Measurements from ENCODE around the gene BLOC1S1. TPM values are rescaled to one million over a fixed set of nuclear protein-coding genes. Genes with fewer than 3 reads are reported as not detected.

Gene BLOC1S1
- total and polyA plus RNA-seq, 12 donors: 68.3 to 515 (median 105) TPM

- intact Hi-C loops (cut with DNase I): loop anchor here in 8 of 10 donors (1.0 to 10.0 kb wide), 14 partner anchors 57 to 376 kb away; partner anchors contain the start of genes DGKA (in 1 of the 8), ORMDL2 (in 1 of the 8), RPL41 (in 1 of the 8) and RPS26 (in 1 of the 8)
Observed at GRCh38 chr12:55739025-55739378, 23.2 kb downstream of the BLOC1S1 start.

GRCh38 chr12:55741931-55742680, 26.3 kb downstream of the BLOC1S1 start:
- no peak for ATAC-seq
- intact Hi-C loops (cut with DNase I): loop anchor here in 7 of 10 donors (1.0 to 10.0 kb wide), 8 partner anchors 53 to 373 kb away; partner anchors contain the start of genes DGKA (in 1 of the 7), ORMDL2 (in 1 of the 7), RPL41 (in 1 of the 7) and RPS26 (in 1 of the 7)
- peaks cover 8 to 57% (median 46%) of the 10 kb centered on the region in 9 donors for H3K4me1 ChIP-seq
- H3K27ac ChIP-seq: peak overlapping the region in 5 of 10 donors; percentile 36 to 56 (median 51)
- H3K9me3 ChIP-seq: no peaks in the 10 kb centered on the region
- H3K4me3 ChIP-seq: peak overlapping the region in 7 of 10 donors; percentile 66 to 90 (median 73)
- H3K27me3 ChIP-seq: peaks cover 0 to 11% (median 0%) of the 10 kb centered on the region in 7 donors
- TF ChIP-seq, protein P1, sequence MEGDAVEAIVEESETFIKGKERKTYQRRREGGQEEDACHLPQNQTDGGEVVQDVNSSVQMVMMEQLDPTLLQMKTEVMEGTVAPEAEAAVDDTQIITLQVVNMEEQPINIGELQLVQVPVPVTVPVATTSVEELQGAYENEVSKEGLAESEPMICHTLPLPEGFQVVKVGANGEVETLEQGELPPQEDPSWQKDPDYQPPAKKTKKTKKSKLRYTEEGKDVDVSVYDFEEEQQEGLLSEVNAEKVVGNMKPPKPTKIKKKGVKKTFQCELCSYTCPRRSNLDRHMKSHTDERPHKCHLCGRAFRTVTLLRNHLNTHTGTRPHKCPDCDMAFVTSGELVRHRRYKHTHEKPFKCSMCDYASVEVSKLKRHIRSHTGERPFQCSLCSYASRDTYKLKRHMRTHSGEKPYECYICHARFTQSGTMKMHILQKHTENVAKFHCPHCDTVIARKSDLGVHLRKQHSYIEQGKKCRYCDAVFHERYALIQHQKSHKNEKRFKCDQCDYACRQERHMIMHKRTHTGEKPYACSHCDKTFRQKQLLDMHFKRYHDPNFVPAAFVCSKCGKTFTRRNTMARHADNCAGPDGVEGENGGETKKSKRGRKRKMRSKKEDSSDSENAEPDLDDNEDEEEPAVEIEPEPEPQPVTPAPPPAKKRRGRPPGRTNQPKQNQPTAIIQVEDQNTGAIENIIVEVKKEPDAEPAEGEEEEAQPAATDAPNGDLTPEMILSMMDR (IDR thresholded peaks at IDR 0.05): no peak
- no peaks in the 10 kb centered on the region for H3K36me3 ChIP-seq
- 18 to 31% methylated on average over 3 of the region's 3 CpGs for WGBS, 2 donors
- no peak for DNase-seq

More at GRCh38 chr12:55739025-55739378, 23.2 kb downstream of the BLOC1S1 start:
- ATAC-seq (no peak), DNase-seq (no peak)
- 81 to 89% methylated on average over 2 of the region's 2 CpGs for WGBS, 2 donors
- Histone ChIP-seq H3K4me3 (peak overlapping the region in 7 of 10 donors; percentile 47 to 65 (median 61)), H3K4me1 (peaks cover 8 to 33% (median 24%) of the 10 kb centered on the region in 9 donors), H3K27me3 (peaks cover 0 to 6% (median 0%) of the 10 kb centered on the region in 7 donors), H3K36me3 (no peaks in the 10 kb centered on the region), H3K27ac (peak overlapping the region in 3 of 10 donors; percentile 51 to 76 (median 67)), H3K9me3 (no peaks in the 10 kb centered on the region)
- TF ChIP-seq, protein P1 (IDR thresholded peaks at IDR 0.05): peak in 1 of 9 donors; percentile 25

DNA sequence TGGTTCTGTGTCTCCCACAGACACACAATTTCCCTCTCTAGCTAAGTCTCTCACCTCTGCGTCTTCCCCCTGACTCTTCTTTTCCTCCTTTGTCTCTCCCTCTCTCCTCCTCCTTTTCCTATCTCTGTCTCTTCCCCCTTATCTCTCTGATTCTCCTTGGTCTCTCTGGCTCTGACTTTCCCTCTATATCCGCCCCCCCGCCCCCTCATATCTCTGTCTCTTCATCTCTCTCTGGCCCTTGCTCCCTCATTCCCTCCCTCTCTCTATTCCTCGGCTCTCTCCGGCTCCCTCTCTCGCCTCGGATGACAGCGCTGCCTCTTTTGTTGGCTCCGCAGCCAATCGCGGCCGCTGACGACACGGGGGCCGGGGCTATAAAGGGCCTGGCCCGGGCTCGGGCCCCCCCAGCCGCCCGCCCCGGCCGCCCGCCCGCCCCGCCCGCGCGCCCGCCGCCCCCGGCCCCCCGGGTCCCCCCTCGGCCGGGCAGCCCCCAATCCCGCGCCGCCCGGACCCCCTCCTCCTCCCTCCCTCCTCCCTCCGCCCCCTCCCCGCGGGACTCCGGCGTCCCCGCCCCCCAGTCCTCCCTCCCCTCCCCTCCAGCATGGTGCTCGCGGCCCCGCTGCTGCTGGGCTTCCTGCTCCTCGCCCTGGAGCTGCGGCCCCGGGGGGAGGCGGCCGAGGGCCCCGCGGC, 27.0 kb downstream of the BLOC1S1 start, which contains the start of gene GDF11:
Gene GDF11, plus strand, starts transcription at position 404 of the 687 bp plus-strand sequence. Its CDS starts 195 bp downstream, at position 599.
- H3K4me1 ChIP-seq: peaks cover 5 to 57% (median 40%) of the 10 kb centered on the region in 9 donors
- H3K27ac ChIP-seq: peak within 1 kb of the TSS in 9 of 10 donors; percentile 25 to 71 (median 64)
- no peaks in the 10 kb centered on the region for H3K36me3 ChIP-seq
- H3K4me3 ChIP-seq: peak within 1 kb of the TSS; percentile 63 to 90 (median 72)
- intact Hi-C loops (cut with DNase I): loop anchor here in 6 of 10 donors (2.0 to 10.0 kb wide), 7 partner anchors 52 to 372 kb away; partner anchors contain the start of genes DGKA (in 1 of the 6), ORMDL2 (in 1 of the 6), RPL41 (in 1 of the 6) and RPS26 (in 1 of the 6)
- ATAC-seq (peak; percentile 44 to 70 (median 59)), DNase-seq (peak; percentile 79 to 83)
- WGBS, 2 donors: 1 to 2% methylated on average over 17 to 44 of the region's 53 CpGs
- H3K9me3 ChIP-seq: no peaks in the 10 kb centered on the region
- TF ChIP-seq, protein P1 (IDR thresholded peaks at IDR 0.05): no peak
- H3K27me3 ChIP-seq: peaks cover 0 to 11% (median 0%) of the 10 kb centered on the region in 7 donors
